HG03575 (cell line): ENCODE measurements around the gene LYST.
"Not testable (repeated sequence)": the region's sequence is repeated elsewhere in the genome, so short reads cannot be mapped to it uniquely, and the experiment has no call there.

Experiments used
- ATAC-seq: cut with Tn5 transposase; IDR thresholded peaks from one replicate; pipeline ENCODE4 v1.9.1; 2021; ENCODE audit not compliant: unreplicated experiment, insufficient number of reproducible peaks, low FRiP score; ENCODE audit errors: extremely low read depth

Gene LYST

DNA sequence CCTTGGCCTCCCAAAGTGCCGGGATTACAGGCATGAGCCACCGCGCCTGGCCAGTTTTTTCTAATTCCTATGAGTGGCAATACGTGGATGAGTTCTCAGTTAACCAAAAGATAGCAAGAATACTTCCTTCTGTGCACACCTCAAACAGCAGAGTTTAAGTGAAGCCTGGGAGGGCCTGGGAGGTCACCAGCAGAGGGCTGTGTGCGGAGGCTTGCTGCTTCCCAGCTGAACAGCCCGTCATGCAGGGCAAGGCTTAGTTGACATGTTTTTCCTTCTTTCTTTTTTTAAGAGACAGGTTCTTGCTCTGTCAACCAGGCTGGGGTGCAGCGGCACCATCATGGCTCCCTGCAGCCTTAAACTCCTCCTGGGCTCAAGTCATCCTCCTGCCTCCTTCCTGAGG is 234.9 kb downstream of the LYST start:
- ATAC-seq = no peak

DNA sequence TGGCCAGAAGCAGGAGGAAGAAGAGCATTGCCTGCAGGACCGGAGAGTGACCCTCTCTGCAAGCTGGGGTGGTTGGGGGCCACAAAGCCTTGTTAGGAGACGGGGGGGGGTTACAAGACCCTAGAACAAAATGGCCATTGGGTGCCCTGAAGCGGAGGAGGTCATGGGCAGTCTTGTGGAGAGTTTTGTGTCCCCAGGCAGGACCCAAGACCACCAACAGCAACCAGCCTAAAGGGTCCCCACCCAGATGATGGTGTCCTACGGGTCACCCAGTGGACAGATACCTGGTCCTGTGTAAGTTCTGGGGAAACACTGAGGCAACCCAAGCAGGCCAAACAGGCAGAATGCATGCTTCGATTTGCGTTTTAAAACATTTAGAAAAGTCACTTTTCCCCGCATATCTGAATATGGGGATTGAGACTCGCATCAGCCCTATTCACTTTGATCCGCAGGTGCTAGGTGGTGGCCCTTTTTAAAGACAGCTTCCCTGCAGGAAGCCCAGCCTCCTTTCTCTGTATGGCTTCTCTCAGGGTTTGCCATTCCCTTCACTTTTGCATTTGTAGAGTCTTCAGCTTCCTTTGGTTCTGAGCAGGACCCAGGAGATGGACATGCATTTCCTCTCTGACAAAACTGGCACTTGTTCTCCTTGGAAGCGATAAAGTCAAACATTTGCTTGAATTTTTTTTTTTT is 238.2 kb downstream of the LYST start:
- no peak for ATAC-seq

DNA sequence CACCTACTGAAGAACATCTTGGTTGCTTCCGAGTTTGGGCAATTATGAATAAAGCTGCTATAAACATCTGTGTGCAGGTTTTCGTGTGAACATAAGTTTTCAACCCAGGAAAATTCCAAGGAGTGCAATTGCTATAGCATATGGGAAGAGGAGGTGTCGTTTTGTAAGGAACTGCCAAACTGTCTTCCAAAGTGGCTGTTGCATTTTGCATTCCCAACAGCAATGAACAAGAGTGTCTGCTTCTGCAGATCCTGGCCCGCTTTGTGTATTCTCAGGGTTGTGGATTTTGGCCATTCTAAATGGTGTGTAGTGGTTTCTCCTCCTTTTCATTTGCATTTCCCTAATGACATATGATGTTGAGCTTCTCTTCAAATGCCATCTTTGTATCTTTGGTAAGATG is 240.9 kb downstream of the LYST start:
- ATAC-seq = no peak

DNA sequence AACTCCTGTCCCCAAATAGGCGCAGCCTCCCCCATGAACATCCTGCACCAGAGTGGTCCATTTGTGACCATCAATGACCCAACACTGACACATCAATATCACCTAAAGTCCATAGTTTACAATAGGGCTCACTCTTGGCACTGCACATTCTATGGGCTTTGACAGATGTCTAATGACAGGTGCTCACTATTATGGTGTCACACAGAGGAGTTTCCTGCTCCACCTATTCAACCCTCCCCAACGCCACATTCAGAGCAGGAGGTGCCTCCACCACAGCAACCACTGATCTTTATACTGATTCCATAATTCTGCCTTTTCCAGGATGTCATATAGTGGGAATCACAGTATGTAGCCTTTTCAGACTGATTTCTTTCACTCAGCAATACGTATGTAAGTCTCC is 241.4 kb downstream of the LYST start:
- ATAC-seq = no peak

DNA sequence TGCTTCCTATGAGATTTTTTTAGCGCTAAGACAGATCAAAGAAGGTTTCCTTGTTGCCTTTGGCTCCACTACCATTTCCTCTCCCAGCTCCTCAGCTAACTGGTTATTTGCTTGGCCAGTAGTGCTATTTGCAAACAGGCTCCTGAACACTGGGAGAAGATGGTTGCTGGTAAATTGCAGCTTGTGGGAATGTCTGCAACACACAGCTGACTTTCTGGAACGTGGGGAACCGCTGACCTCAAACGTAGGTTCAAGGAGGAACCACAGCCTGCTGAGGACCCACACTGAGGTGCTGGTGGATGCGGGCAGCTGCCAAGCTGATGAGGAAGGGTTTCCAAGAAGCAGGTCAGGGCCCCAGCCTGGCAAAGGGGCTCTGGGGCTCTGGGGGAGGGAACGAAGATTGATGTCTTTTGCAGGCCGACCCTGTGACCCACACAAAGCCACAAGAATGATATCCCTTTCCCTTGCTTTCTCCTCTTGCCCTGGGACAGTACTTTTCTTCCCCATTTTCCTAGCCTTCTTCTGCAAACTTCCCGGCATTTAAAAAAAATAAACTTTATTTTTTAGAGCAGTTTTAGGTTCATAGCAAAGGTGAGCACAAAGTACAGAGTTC is 241.9 kb downstream of the LYST start:
- ATAC-seq = no peak

DNA sequence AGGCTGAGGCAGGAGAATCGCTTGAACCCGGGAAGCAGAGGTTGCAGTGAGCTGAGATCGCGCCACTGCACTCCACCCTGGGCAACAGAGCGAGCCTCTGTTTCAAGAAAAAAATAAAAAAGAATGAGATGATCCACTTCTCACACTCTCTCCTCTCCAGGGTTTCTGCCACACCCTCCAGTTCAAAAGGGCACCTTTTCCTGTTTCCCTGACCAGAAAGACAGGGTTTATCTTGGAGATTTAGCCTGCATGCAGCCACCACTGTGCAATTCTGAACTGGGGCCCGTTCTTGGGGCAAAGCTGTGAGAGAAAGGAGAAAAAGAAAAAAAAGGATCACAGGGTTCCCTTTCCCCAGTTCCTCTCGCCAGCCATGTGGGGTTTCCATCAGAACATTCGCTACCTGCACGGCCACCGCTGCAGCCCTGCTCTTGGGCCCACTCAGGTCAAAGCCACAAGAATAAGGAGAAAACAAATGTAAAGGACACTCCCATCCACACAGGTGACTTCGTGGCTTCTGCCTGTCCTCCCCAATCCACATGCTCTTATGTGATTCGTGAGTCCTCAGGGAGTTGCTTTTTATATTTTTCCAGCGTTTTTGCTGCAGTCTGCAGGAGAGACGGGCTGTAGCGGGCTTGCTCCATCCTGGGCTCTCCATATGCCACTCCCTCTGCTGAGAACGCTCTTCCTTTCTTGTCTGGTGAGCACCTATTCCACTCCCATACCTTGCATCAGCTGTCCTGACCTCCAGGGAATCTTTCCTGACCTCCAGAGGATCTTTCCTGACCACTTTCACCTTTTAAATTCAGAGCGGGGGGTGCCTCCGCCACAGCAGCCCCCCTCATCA is 243.5 kb downstream of the LYST start:
- no peak for ATAC-seq

DNA sequence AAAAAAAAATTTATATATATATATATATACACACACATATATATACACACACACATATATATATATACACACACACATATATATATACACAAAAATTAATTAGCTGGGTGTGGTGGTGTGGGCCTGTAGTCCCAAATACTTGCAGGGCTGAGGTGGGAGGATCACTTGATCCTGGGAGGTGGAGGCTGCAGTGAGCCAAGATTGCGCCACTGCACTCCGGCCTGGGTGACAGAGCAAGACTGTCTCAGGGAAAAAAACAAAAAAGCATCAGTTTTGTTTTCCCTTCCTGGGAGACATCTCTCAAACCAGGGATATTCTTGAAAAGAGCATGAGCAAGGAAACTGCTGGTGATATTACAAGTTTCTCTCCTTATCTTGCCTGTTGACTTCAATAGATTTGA is 247.6 kb downstream of the LYST start:
- ATAC-seq = not testable (repeated sequence)

DNA sequence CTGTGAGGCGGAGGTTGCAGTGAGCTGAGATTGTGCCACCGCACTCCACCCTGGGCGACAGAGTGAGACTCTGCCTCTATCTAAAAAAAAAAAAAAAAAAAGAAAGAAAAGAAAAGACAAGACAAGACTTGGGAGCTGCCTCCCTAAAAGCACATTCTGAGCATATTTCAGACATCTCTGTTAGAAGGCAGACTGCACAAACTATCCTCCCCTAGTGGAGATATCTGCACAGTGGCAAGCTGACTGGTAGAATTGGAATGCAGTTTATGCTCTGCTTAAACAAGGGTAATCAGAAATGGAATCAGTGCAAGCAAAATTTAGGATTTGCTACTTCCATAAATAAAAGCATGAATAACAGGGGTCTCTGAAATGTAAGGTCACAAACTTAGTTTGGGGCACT is 248.9 kb downstream of the LYST start:
- no peak for ATAC-seq

DNA sequence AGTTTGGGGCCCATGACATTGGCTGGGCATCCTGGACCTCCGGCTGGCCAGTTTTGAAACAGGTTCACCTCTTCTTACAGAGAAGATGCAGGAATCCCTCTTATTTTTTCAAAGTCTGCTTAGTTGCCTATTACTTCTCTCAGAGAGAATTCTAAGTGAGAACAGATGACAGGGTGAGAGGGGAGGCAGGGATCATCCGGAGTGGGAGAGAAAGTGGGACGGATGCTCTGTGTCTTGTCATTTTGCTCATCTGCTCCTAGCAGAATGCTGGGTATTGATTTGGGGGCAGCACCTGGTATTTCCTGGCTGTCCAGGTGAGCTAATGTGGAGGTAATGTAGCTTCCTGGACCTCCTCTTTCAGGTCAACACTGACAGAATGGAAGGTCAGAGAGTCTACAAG is 249.6 kb downstream of the LYST start:
- no peak for ATAC-seq

DNA sequence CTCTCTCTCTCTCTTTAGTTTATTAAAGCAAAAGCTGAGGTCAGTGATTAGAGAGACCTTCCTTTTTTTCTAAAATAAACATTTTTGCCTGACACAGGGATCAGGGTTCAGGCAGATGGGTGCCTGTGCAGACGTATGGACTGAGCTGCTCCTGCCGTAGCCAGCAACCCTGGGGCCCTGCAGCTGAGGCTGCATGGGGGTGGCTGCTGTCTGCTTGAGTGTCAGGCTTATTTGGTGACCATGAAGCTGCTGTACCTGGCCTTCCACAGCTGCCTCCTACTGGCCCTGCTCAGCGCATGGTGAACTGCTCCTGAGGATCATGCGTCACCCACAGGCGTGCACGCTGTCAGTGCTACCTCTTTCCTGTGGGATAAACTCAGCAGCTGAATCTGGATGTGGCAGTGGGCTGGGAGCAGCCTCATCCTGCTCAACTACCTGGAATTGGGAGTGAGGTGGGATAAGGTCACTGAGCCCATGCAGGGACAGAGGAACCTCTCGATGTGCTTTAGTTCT is 252.2 kb downstream of the LYST start:
- ATAC-seq = no peak

DNA sequence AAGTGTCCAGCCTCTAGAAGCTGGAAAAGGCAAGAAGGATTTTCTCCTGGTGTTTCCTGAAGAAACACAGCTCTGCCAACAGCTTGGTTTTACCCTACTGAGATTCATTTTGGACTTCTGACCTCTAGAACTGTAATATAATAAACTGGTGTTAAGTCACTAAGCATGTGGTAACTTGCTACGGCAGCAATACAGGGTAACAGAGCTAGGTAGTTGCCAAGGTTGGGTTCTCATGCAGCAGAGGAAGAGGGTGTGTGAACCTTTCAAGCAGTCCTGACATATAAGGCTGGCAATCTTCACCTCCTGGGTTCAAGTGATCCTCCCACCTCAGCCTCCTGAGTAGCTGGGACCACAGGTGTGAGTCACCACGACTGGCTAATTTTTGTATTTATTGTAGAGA is 253.1 kb downstream of the LYST start:
- no peak for ATAC-seq

DNA sequence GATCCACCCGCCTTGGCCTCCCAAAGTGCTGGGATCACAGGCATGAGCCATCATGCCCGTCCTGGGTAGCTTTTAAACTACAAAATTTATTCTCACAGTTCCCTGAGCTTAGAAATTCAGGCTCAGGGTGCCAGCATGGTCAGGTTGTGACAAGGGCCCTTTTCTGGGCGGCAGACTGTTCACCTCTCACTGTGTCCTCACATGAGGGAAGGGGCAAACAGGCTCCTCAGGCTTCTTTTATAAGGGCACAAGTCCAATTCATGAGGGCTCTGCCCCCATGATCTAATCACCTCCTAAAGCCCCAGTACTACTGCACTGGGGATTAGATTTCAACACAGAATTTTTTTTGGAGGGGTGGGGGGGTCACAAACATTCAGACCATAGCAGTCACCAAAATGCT is 253.9 kb downstream of the LYST start:
- no peak for ATAC-seq
